22Rv1 (cell line): ENCODE results near the gene MAPKAPK3.

Experiments
- H3K27ac ChIP-seq: fragments of 450-650 bp; 2 replicates; pipeline ENCODE4 v1.5.1; 2017
- CTCF ChIP-seq: fragments of 450-650 bp; IDR thresholded peaks from 2 replicates; pipeline ENCODE4 v1.5.1; 2017; ENCODE audit warnings: mild to moderate bottlenecking
- ZFX ChIP-seq: fragments of 450-650 bp; IDR thresholded peaks from 2 replicates; pipeline ENCODE4 v1.6.1; 2017; ENCODE audit warnings: antibody characterized with exemption, borderline replicate concordance

The MAPKAPK3 gene

GRCh38 chr3:50583897-50584296, 33.1 kb upstream of the MAPKAPK3 start:
- TF ChIP-seq ZFX, result no peak
- no peak for TF ChIP-seq CTCF
- H3K27ac ChIP-seq, result 0 out of 2 replicates have a peak overlapping the region, but pooled peaks have one; percentile 7

- 0 out of 2 replicates have a peak overlapping the region, but pooled peaks have one; percentile 7 for H3K27ac ChIP-seq
- TF ChIP-seq ZFX (no peak), CTCF (no peak)
Measured at GRCh38 chr3:50584391-50584790, 32.6 kb upstream of the MAPKAPK3 start.

- no peak for TF ChIP-seq CTCF
- TF ChIP-seq ZFX, result no peak
- no peak overlapping the region for H3K27ac ChIP-seq
Measured at GRCh38 chr3:50585919-50586762, 30.8 kb upstream of the MAPKAPK3 start.

GRCh38 chr3:50586763-50587070, 30.2 kb upstream of the MAPKAPK3 start:
- H3K27ac ChIP-seq, result no peak overlapping the region
- TF ChIP-seq ZFX, result no peak

GRCh38 chr3:50587373-50587772, 29.6 kb upstream of the MAPKAPK3 start:
- TF ChIP-seq CTCF, result no peak
- TF ChIP-seq ZFX, result no peak
- H3K27ac ChIP-seq, result no peak overlapping the region

GRCh38 chr3:50587806-50588758, 28.9 kb upstream of the MAPKAPK3 start:
- TF ChIP-seq ZFX (no peak), CTCF (no peak)
- H3K27ac ChIP-seq, result no peak overlapping the region

GRCh38 chr3:50588759-50589433, 28.1 kb upstream of the MAPKAPK3 start:
- H3K27ac ChIP-seq, result no peak overlapping the region
- TF ChIP-seq ZFX (no peak), CTCF (no peak)
